GM10248 (cell line): Measurements from ENCODE around the gene SLC25A31.

ENCODE experiments used
- CTCF ChIA-PET: fragments of 300-600 bp; sonication (Branson Sonifier 250); formaldehyde crosslinking; extraction: SDS; loops from one replicate; lab custom pipeline; 2021; ENCODE audit warnings: antibody characterized with exemption; lab: Yijun Ruan, JAX
- POLR2A ChIA-PET: fragments of 350-650 bp; sonication (Branson Sonifier 250); formaldehyde crosslinking; extraction: SDS; loops from one replicate; lab custom pipeline; 2020; ENCODE audit warnings: antibody characterized with exemption; lab: Yijun Ruan, JAX
- DNase-seq: peaks from one replicate; pipeline ENCODE4 v3.0.0; 2012; ENCODE audit errors: extremely low spot score
- TF ChIP-seq, protein P1 (sequence below): IDR thresholded peaks from 2 replicates; pipeline ENCODE4 v1.5.1; 2012; ENCODE audit warnings: mild to moderate bottlenecking, low read depth; ENCODE audit errors: extremely low read depth, missing control alignments, control extremely low read depth

Gene SLC25A31

DNA sequence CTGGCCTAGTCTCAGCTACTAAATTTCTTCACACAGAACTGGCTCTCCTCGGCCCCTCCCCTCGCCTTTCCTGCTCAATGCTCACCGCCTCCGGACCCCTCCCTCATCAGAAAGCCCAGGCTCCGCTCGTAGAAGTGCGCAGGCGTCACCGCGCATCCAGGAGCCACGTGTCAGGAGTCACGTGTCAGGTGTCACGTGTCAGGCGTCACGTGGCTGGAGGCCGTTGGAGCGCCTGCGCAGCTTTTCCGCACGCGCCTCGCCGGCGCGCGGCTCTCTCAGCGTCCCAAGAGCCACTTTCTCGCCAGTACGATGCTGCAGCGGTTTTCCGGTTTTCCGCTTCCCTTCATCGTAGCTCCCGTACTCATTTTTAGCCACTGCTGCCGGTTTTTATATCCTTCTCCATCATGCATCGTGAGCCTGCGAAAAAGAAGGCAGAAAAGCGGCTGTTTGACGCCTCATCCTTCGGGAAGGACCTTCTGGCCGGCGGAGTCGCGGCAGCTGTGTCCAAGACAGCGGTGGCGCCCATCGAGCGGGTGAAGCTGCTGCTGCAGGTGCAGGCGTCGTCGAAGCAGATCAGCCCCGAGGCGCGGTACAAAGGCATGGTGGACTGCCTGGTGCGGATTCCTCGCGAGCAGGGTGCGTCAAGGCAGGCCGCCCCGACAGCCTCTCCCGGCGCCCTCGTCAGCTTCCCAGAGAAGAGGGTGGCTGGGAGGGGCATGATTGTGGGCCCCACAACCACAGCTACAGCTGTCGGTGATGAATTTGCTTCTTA, at the start of gene SLC25A31:
SLC25A31 (plus strand) TSS at position 259 of the 772 bp plus-strand sequence; CDS start at position 405, 146 bp downstream.
- CTCF ChIA-PET, result interaction anchor here (8.3 kb wide), 1 partner anchor 124 kb away, joined by 102 read pairs; no protein-coding TSS in a partner anchor
- TF ChIP-seq, protein P1, sequence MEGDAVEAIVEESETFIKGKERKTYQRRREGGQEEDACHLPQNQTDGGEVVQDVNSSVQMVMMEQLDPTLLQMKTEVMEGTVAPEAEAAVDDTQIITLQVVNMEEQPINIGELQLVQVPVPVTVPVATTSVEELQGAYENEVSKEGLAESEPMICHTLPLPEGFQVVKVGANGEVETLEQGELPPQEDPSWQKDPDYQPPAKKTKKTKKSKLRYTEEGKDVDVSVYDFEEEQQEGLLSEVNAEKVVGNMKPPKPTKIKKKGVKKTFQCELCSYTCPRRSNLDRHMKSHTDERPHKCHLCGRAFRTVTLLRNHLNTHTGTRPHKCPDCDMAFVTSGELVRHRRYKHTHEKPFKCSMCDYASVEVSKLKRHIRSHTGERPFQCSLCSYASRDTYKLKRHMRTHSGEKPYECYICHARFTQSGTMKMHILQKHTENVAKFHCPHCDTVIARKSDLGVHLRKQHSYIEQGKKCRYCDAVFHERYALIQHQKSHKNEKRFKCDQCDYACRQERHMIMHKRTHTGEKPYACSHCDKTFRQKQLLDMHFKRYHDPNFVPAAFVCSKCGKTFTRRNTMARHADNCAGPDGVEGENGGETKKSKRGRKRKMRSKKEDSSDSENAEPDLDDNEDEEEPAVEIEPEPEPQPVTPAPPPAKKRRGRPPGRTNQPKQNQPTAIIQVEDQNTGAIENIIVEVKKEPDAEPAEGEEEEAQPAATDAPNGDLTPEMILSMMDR, result no peak
- POLR2A ChIA-PET, result no interaction called here
- no peak for DNase-seq

DNA sequence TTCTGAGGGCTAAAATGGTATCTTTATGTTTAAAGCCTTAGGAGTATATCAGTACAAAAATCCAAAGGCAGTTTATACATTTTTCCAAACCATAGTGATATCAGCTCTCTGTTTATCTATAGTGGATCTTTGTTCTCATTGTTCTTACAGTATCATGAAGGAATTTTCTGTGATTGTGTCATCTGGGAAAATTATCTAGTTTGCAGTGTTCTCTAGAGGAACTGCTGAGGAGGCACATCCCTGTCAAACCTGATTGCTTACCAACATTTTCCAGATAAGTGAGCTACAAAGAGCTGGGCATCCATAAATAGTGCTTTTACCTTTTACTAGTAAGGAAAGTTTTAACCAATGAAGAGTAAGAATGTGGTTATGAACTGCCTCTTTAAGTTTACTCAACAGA, 44.9 kb upstream of the SLC25A31 start:
- ChIA-PET CTCF (interaction anchor here (1.1 kb wide), 1 partner anchor 47 kb away, joined by 3 read pairs; no protein-coding TSS in a partner anchor), POLR2A (no interaction called here)
- TF ChIP-seq, protein P1, result no peak
- DNase-seq, result no peak

DNA sequence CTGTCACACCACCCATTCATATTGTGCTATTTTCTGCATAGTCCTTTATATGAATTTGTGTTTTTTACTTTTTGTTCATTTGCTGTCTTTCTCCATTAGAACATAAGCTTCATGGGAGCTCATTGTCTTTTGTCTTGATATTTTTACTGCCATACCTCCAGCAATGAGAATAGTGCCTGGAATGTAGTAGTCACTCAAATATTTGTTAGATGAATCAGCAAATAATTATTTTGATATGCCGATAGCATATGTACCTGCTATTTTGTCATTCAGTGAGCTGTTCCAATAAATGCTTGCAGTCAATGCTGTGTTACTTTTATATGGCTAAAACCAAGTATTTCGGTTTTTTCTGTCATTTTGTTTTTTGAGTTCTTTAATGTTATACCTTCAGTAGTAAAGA, 43.5 kb upstream of the SLC25A31 start:
- ChIA-PET CTCF (interaction anchor here (1.1 to 1.3 kb wide), 2 partner anchors 23 to 46 kb away, joined by 3 read pairs; no protein-coding TSS in a partner anchor), POLR2A (no interaction called here)
- TF ChIP-seq, protein P1, result no peak
- no peak for DNase-seq

DNA sequence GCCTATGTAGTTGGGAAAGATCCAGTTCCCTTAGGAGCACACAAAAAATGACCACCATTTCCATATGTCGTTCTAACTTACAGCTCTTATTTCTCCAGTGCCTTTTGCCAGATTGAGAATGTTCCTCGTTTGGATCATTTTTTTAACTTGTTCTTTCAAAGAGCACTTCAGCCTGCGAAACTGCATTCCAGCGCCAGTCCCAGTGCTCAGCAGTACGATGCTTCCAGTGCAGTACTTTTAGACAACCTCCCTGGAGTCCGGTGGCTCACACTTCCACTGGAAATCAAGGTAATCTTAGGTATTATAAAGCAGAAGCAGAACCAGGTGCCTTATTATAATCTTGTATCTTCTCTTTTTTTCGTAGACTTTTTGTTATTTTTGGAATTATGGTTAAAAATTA, 42.6 kb upstream of the SLC25A31 start:
- no peak for DNase-seq
- TF ChIP-seq, protein P1, result no peak
- ChIA-PET CTCF (interaction anchor here (1.1 to 1.3 kb wide), 2 partner anchors 24 to 45 kb away, joined by 3 read pairs; no protein-coding TSS in a partner anchor), POLR2A (no interaction called here)

DNA sequence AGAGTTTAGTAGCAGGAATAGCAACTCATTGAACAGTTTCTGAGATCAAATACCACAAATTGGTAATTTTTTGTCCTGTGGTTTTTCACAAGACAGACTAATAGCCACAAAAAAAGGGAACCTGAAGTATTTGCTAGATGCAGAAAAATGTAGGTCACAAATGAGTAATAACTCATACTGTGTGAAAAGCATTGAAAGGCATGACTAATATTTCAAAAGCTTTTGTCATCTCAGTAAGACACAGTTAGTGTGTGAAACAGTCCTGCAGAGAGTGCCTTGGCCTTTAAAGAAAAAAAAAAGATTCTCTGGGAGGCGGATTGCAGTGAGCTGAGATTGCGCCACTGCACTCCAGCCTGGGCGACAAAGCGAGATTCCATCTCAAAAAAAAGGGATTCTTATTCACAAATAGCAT, 31.4 kb upstream of the SLC25A31 start:
- POLR2A ChIA-PET, result no interaction called here
- DNase-seq, result peak; percentile 56
- TF ChIP-seq, protein P1, result no peak
- CTCF ChIA-PET, result no interaction called here

DNA sequence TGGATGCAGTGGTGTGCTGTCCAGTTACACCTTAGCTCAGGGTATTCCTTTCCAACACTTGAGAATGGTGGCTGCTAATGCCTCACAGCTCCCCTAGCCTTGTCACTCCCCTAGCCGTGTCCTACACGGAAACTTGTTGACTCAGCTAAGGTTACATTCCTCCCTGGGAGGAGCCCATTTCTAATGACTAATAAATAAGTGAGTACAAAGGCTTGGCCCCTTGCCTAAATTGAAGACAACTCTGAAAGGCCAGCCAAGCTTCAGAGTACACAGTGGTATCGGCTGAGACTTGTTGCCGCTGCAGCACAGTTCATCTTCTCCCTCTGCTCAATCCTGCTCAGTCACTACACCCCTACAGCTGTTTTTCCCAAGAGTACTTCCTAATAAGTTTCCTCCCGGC, 21.2 kb upstream of the SLC25A31 start:
- DNase-seq, result no peak
- POLR2A ChIA-PET, result no interaction called here
- TF ChIP-seq, protein P1, result no peak
- CTCF ChIA-PET, result no interaction called here
